GM12865 (cell line): ENCODE data around the gene DACT2.

Source experiments
- DNase-seq: peaks from one replicate; pipeline ENCODE4 v3.0.0; 2010; ENCODE audit warnings: low read depth
- H3K4me3 ChIP-seq: 2 replicates; pipeline ENCODE4 v1.5.1; 2011; ENCODE audit warnings: mild to moderate bottlenecking, low read depth, low read length, control low read depth
- CTCF ChIP-seq: IDR thresholded peaks from 2 replicates; pipeline ENCODE4 v1.5.1; 2011; ENCODE audit warnings: low read length, control low read depth, low read depth, inconsistent platforms; ENCODE audit not compliant: insufficient read depth; ENCODE audit errors: missing control alignments

DACT2 gene

GRCh38 chr6:168305096-168305749 is 14.4 kb downstream of the DACT2 start:
- no peak overlapping the region for H3K4me3 ChIP-seq
- no peak for DNase-seq
- TF ChIP-seq CTCF = no peak

GRCh38 chr6:168304752-168305015 is 14.9 kb downstream of the DACT2 start:
- H3K4me3 ChIP-seq = no peak overlapping the region
- no peak for DNase-seq
- TF ChIP-seq CTCF = no peak

GRCh38 chr6:168303982-168304751 is 15.4 kb downstream of the DACT2 start:
- no peak for TF ChIP-seq CTCF
- H3K4me3 ChIP-seq = no peak overlapping the region
- DNase-seq = no peak

- no peak for DNase-seq
- H3K4me3 ChIP-seq = no peak overlapping the region
- no peak for TF ChIP-seq CTCF
Observed at GRCh38 chr6:168302534-168302933, 17.0 kb downstream of the DACT2 start.

GRCh38 chr6:168301648-168302398 is 17.8 kb downstream of the DACT2 start:
- TF ChIP-seq CTCF = no peak
- H3K4me3 ChIP-seq = no peak overlapping the region
- no peak for DNase-seq

- H3K4me3 ChIP-seq = no peak overlapping the region
- DNase-seq = no peak
- TF ChIP-seq CTCF = no peak
Observed at GRCh38 chr6:168300975-168301647, 18.5 kb downstream of the DACT2 start.
